ENCODE data around the gene FETUB.

FETUB gene

DNA sequence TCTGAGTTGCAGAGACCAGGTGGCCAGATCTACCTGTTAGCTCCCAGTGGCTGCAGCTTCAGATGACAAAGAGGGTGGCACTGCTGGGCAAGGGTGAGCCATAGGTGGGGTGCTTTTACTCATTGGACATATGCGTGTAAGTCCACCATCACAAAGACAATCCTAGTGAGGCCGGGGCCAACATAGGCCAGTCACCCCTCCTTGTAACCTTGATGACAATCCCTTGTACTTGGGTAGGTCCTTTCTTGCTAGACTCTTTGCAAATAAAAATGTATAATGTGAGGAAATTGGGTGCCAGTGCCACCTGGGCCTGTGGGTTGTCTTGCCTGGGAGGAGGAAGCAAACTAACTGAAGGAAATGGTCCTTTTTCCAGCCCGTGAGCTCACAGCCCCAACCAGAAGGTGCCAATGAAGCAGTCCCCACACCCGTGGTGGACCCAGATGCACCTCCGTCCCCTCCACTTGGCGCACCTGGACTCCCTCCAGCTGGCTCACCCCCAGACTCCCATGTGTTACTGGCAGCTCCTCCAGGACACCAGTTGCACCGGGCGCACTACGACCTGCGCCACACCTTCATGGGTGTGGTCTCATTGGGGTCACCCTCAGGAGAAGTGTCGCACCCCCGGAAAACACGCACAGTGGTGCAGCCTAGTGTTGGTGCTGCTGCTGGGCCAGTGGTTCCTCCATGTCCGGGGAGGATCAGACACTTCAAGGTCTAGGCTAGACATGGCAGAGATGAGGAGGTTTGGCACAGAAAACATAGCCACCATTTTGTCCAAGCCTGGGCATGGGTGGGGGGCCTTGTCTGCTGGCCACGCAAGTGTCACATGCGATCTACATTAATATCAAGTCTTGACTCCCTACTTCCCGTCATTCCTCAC, 19.7 kb upstream of the FETUB start:
- peaks cover 0 to 17% (median 11%) of the 10 kb centered on the region in 5 experiments for H3K27me3 ChIP-seq (replicated peaks in 2 of 5; ENCODE audit: control insufficient read depth in 4 of 5, insufficient read depth in 5 of 5, low read length in 4 of 5)
- H3K4me3 ChIP-seq (ENCODE audit: control insufficient read depth in 1 of 7, extremely low read depth in 1 of 7, insufficient read depth in 4 of 7, low read depth in 2 of 7, low read length in 6 of 7), result no peak overlapping the region
- no peaks in the 10 kb centered on the region for H3K36me3 ChIP-seq (ENCODE audit: control insufficient read depth in 4 of 4, insufficient read depth in 4 of 4, low read length in 3 of 4)
- DNase-seq, result no peak
- peaks cover 0 to 10% (median 6%) of the 10 kb centered on the region in 4 experiments for H3K4me1 ChIP-seq (ENCODE audit: control extremely low read depth in 1 of 4, control insufficient read depth in 4 of 4, insufficient read depth in 4 of 4, low read length in 3 of 4)
- ChIA-PET POLR2A (interaction anchor here (0.6 kb wide), 1 partner anchor 152 kb away, joined by 3 read pairs; no protein-coding TSS in a partner anchor), CTCF (interaction anchor here (0.6 to 1.5 kb wide), 3 partner anchors 17 to 208 kb away, joined by 3 to 4 read pairs (median 3); no protein-coding TSS in a partner anchor)
- no peak overlapping the region for H3K27ac ChIP-seq (ENCODE audit: insufficient read depth in 1 of 2, low read depth in 1 of 2, low read length in 2 of 2, poor library complexity in 1 of 2, severe bottlenecking in 2 of 2)
- H3K9me3 ChIP-seq (ENCODE audit: control extremely low read depth in 1 of 5, control insufficient read depth in 4 of 5, insufficient read depth in 2 of 5, low read depth in 1 of 5, low read length in 4 of 5), result no peaks in the 10 kb centered on the region
- 97% methylated on average over 10 of the region's 17 CpGs for WGBS (ENCODE audit: insufficient coverage)

DNA sequence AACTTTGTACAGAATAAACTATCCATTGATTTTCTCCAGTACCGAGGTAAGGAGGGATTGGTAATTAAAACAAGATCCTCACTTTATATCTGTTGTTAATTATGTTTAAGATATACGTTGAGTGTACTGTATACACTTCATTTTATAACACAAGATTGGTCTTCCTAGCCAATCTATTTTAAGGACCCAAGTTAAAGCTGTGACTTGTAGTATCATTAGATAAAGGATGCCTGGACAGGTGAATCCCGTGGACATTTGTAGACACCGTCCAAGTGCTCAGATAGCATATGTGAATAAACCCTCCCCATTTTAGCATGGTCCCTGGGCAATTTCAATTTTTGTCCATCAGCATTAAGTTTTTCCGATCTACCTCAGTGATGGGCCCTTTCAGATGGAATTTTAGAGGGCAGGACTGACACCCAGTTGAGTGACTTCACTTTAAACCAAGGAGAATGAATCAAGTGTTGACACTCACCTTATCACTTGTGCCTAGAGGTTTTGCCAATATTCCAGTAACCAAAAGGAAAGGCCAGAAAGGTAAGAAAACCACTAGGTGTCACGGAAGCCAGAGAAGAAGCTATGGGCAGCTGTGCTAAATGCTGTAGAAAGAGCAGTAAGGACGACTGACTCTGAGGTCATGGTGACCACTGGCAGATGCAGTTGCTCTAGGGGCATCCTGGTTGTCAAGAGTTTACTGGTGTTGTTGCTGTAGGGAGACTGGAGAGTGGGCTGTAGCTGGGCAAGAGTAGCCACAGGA, 18.1 kb upstream of the FETUB start:
- no peaks in the 10 kb centered on the region for H3K9me3 ChIP-seq (ENCODE audit: control extremely low read depth in 1 of 5, control insufficient read depth in 4 of 5, insufficient read depth in 2 of 5, low read depth in 1 of 5, low read length in 4 of 5)
- 100% methylated on average over 4 of the region's 7 CpGs for WGBS (ENCODE audit: insufficient coverage)
- no peak for DNase-seq
- H3K36me3 ChIP-seq (ENCODE audit: control insufficient read depth in 4 of 4, insufficient read depth in 4 of 4, low read length in 3 of 4), result no peaks in the 10 kb centered on the region
- no peak overlapping the region for H3K4me3 ChIP-seq (ENCODE audit: control insufficient read depth in 1 of 7, extremely low read depth in 1 of 7, insufficient read depth in 4 of 7, low read depth in 2 of 7, low read length in 6 of 7)
- H3K27me3 ChIP-seq (replicated peaks in 2 of 5; ENCODE audit: control insufficient read depth in 4 of 5, insufficient read depth in 5 of 5, low read length in 4 of 5), result peaks cover 0 to 23% (median 11%) of the 10 kb centered on the region in 5 experiments
- ChIA-PET CTCF (interaction anchor here (1.7 kb wide), 1 partner anchor 10 kb away, joined by 4 read pairs; no protein-coding TSS in a partner anchor), POLR2A (no interaction called here)
- H3K27ac ChIP-seq (ENCODE audit: insufficient read depth in 1 of 2, low read depth in 1 of 2, low read length in 2 of 2, poor library complexity in 1 of 2, severe bottlenecking in 2 of 2), result no peak overlapping the region
- peaks cover 0 to 5% (median 4%) of the 10 kb centered on the region in 4 experiments for H3K4me1 ChIP-seq (ENCODE audit: control extremely low read depth in 1 of 4, control insufficient read depth in 4 of 4, insufficient read depth in 4 of 4, low read length in 3 of 4)

DNA sequence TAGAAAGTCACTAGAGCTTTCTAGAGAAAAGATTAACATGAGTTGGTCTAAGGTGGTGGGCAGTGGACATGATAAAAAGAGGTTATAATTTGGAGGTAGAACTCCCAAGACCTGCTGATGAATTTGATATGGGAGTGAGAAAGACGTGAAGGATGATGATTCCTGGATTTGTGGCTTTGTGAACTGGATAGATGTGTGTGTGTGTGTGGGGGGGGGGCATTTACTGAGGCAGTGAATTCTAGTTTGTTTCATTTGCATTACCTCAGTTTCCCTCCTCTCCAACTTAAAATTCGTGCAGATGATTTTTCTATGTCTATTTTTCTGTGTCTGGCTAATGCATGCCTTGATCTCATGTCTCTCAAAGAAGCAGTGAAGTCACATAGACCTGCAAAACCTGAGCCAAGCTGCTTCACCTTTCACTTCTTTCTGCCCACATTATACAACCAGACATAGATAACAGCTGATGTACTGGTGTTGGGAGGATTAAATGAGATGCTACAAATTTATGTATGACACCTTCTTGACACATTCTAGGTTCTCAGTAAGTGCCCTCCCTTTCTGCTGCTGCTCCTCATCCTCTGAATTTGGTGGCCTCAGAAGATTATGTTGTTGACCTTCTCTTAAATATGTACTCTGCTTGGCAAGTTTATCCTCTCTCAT, 17.4 kb upstream of the FETUB start:
- DNase-seq, result no peak
- H3K27ac ChIP-seq (ENCODE audit: insufficient read depth in 1 of 2, low read depth in 1 of 2, low read length in 2 of 2, poor library complexity in 1 of 2, severe bottlenecking in 2 of 2), result no peak overlapping the region
- ChIA-PET POLR2A (no interaction called here), CTCF (interaction anchor here (0.6 to 1.7 kb wide), 3 partner anchors 9 to 354 kb away, joined by 3 to 6 read pairs (median 4); no protein-coding TSS in a partner anchor)
- peaks cover 0 to 17% (median 7%) of the 10 kb centered on the region in 5 experiments for H3K27me3 ChIP-seq (replicated peaks in 2 of 5; ENCODE audit: control insufficient read depth in 4 of 5, insufficient read depth in 5 of 5, low read length in 4 of 5)
- H3K4me3 ChIP-seq (ENCODE audit: control insufficient read depth in 1 of 7, extremely low read depth in 1 of 7, insufficient read depth in 4 of 7, low read depth in 2 of 7, low read length in 6 of 7), result no peak overlapping the region
- WGBS (ENCODE audit: insufficient coverage), result no CpG with 5 or more reads among the region's 2 CpGs
- H3K36me3 ChIP-seq (ENCODE audit: control insufficient read depth in 4 of 4, insufficient read depth in 4 of 4, low read length in 3 of 4), result no peaks in the 10 kb centered on the region
- H3K9me3 ChIP-seq (ENCODE audit: control extremely low read depth in 1 of 5, control insufficient read depth in 4 of 5, insufficient read depth in 2 of 5, low read depth in 1 of 5, low read length in 4 of 5), result no peaks in the 10 kb centered on the region
- no peaks in the 10 kb centered on the region for H3K4me1 ChIP-seq (ENCODE audit: control extremely low read depth in 1 of 4, control insufficient read depth in 4 of 4, insufficient read depth in 4 of 4, low read length in 3 of 4)

DNA sequence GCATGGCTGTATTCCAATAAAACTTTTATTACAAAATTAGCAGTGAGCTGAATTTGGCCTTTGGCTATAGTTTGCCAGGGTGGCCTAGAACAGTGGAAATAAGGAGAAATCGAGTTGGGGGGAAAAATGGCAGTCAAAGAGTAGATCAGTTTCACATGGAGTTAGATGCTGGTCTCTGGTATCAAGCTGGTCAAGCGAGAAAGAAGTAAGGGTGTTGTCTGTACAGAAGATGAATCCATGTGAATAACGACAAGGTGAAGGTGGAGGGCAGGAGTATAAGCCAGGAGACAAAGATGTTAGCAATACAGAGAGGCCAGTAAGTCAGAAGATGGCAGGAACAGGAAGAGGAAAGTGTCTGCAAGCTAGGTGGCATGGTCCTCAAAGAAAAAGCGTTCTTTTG, 15.6 kb upstream of the FETUB start:
- Histone ChIP-seq H3K27ac (ENCODE audit: insufficient read depth in 1 of 2, low read depth in 1 of 2, low read length in 2 of 2, poor library complexity in 1 of 2, severe bottlenecking in 2 of 2) (no peak overlapping the region), H3K9me3 (ENCODE audit: control extremely low read depth in 1 of 5, control insufficient read depth in 4 of 5, insufficient read depth in 2 of 5, low read depth in 1 of 5, low read length in 4 of 5) (no peaks in the 10 kb centered on the region), H3K4me1 (ENCODE audit: control extremely low read depth in 1 of 4, control insufficient read depth in 4 of 4, insufficient read depth in 4 of 4, low read length in 3 of 4) (no peaks in the 10 kb centered on the region), H3K27me3 (replicated peaks in 2 of 5; ENCODE audit: control insufficient read depth in 4 of 5, insufficient read depth in 5 of 5, low read length in 4 of 5) (peaks cover 0 to 6% (median 3%) of the 10 kb centered on the region in 5 experiments), H3K4me3 (ENCODE audit: control insufficient read depth in 1 of 7, extremely low read depth in 1 of 7, insufficient read depth in 4 of 7, low read depth in 2 of 7, low read length in 6 of 7) (no peak overlapping the region), H3K36me3 (ENCODE audit: control insufficient read depth in 4 of 4, insufficient read depth in 4 of 4, low read length in 3 of 4) (no peaks in the 10 kb centered on the region)
- ChIA-PET CTCF (interaction anchor here (2.4 kb wide), 1 partner anchor 10 kb away, joined by 15 read pairs; no protein-coding TSS in a partner anchor), POLR2A (no interaction called here)
- WGBS (ENCODE audit: insufficient coverage), result 85% methylated on average over 4 of the region's 4 CpGs
- DNase-seq, result no peak

DNA sequence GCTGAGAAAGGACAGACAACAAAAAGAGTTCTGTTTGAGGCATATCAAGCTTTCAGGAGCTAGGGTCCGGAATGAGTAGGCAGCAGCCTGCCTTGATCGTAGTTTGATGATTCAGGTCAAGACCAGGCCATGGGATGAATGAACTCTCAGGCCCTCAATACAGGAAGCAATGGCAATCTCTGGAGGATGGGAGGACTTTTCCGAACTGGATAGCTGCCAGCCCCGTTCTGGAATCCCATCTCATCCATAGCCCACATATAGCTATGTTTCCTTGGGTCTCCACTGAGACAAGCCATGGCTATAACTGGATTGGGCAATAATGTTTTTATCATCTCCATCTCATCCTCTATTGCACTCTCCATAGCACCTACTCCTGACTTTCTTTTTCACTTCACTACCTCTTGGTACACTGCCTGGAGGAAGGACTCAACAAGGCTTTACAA, 14.6 kb upstream of the FETUB start:
- Histone ChIP-seq H3K4me1 (ENCODE audit: control extremely low read depth in 1 of 4, control insufficient read depth in 4 of 4, insufficient read depth in 4 of 4, low read length in 3 of 4) (no peaks in the 10 kb centered on the region), H3K9me3 (ENCODE audit: control extremely low read depth in 1 of 5, control insufficient read depth in 4 of 5, insufficient read depth in 2 of 5, low read depth in 1 of 5, low read length in 4 of 5) (no peaks in the 10 kb centered on the region), H3K27ac (ENCODE audit: insufficient read depth in 1 of 2, low read depth in 1 of 2, low read length in 2 of 2, poor library complexity in 1 of 2, severe bottlenecking in 2 of 2) (no peak overlapping the region), H3K4me3 (ENCODE audit: control insufficient read depth in 1 of 7, extremely low read depth in 1 of 7, insufficient read depth in 4 of 7, low read depth in 2 of 7, low read length in 6 of 7) (no peak overlapping the region), H3K27me3 (replicated peaks in 2 of 5; ENCODE audit: control insufficient read depth in 4 of 5, insufficient read depth in 5 of 5, low read length in 4 of 5) (peaks cover 0 to 6% (median 3%) of the 10 kb centered on the region in 5 experiments), H3K36me3 (ENCODE audit: control insufficient read depth in 4 of 4, insufficient read depth in 4 of 4, low read length in 3 of 4) (no peaks in the 10 kb centered on the region)
- DNase-seq, result no peak
- POLR2A ChIA-PET, result no interaction called here
- CTCF ChIA-PET, result interaction anchor here (0.8 to 2.4 kb wide), 3 partner anchors 8 to 195 kb away, joined by 3 to 15 read pairs (median 12); no protein-coding TSS in a partner anchor
- WGBS (ENCODE audit: insufficient coverage), result 47% methylated on average over 2 of the region's 4 CpGs

DNA sequence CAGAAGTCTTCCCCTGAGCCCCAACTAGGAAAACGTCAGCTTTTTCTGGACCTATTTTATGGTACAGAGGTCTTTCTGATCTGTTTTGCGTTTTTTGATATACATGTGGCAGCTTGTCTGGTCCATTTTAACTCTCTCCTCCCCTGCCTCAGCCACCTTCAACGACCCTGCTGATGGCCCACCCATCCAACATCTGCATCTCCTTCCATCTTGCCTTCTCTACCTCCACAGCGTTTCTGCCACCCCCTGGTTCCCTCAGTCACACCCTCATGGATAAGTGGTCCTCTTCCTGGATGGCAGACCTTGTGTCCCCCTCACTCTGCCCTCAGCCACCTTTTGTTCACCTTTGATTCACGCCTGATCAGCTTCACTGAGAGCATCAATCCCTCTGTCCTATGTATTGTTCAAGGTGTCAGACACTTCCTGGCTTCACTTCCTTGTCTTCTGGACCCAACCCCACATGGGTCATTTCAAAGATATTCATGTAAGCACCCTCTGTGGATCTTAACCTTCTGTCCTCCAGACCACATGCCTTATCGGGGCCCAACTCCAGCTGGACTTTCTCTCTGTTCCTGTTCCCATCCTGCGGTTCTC, 13.8 kb upstream of the FETUB start:
- POLR2A ChIA-PET, result no interaction called here
- CTCF ChIA-PET, result interaction anchor here (0.8 to 2.4 kb wide), 3 partner anchors 9 to 194 kb away, joined by 3 to 15 read pairs (median 12); no protein-coding TSS in a partner anchor
- peaks cover 0 to 6% (median 2%) of the 10 kb centered on the region in 5 experiments for H3K27me3 ChIP-seq (replicated peaks in 2 of 5; ENCODE audit: control insufficient read depth in 4 of 5, insufficient read depth in 5 of 5, low read length in 4 of 5)
- no peaks in the 10 kb centered on the region for H3K9me3 ChIP-seq (ENCODE audit: control extremely low read depth in 1 of 5, control insufficient read depth in 4 of 5, insufficient read depth in 2 of 5, low read depth in 1 of 5, low read length in 4 of 5)
- H3K4me3 ChIP-seq (ENCODE audit: control insufficient read depth in 1 of 7, extremely low read depth in 1 of 7, insufficient read depth in 4 of 7, low read depth in 2 of 7, low read length in 6 of 7), result no peak overlapping the region
- no peaks in the 10 kb centered on the region for H3K36me3 ChIP-seq (ENCODE audit: control insufficient read depth in 4 of 4, insufficient read depth in 4 of 4, low read length in 3 of 4)
- H3K4me1 ChIP-seq (ENCODE audit: control extremely low read depth in 1 of 4, control insufficient read depth in 4 of 4, insufficient read depth in 4 of 4, low read length in 3 of 4), result no peaks in the 10 kb centered on the region
- no peak overlapping the region for H3K27ac ChIP-seq (ENCODE audit: insufficient read depth in 1 of 2, low read depth in 1 of 2, low read length in 2 of 2, poor library complexity in 1 of 2, severe bottlenecking in 2 of 2)
- DNase-seq, result no peak
- WGBS (ENCODE audit: insufficient coverage), result 84% methylated on average over 6 of the region's 7 CpGs

All from common myeloid progenitor, CD34-positive (primary cell).